Gastrocnemius medialis (tissue), 4 donors: ENCODE measurements around the gene CEBPZ.

Source experiments
- CTCF ChIP-seq, 5 experiments: fragments of 450-650 bp in 3 of 5; fragments of 200-600 bp in 2 of 5; sonication (generic) in 2 of 5; IDR thresholded peaks in 4 of 5; conservative IDR thresholded peaks in 1 of 5; 1 replicate in 4 of 5; 2 replicates in 1 of 5; pipeline ENCODE4 v1.5.1; 2016 to 2019; ENCODE audit warnings: antibody characterized with exemption in 5 of 5, mild to moderate bottlenecking in 3 of 5, moderate library complexity in 3 of 5
- POLR2A ChIP-seq, 2 donors: fragments of 450-650 bp; IDR thresholded peaks; one replicate each; pipeline ENCODE4 v1.6.1; 2017; ENCODE audit warnings: antibody characterized with exemption in 2 of 2, mild to moderate bottlenecking in 2 of 2, moderate library complexity in 2 of 2

- TF ChIP-seq POLR2A (IDR thresholded peaks at IDR 0.05) (no peak), CTCF (IDR thresholded peaks at IDR 0.05 in 4 of 5, conservative IDR thresholded peaks at IDR 0.05 in 1 of 5) (no peak)
Observed at GRCh38 chr2:37223131-37223530, 8.3 kb downstream of the CEBPZ start.
